IPS-NIHi7 (cell line): ENCODE measurements around the gene AFMID.

ENCODE experiments used
- DNase-seq: peaks from one replicate; pipeline ENCODE4 v3.0.0; 2012; ENCODE audit warnings: mixed read lengths; ENCODE audit errors: extremely low spot score

AFMID gene

DNA sequence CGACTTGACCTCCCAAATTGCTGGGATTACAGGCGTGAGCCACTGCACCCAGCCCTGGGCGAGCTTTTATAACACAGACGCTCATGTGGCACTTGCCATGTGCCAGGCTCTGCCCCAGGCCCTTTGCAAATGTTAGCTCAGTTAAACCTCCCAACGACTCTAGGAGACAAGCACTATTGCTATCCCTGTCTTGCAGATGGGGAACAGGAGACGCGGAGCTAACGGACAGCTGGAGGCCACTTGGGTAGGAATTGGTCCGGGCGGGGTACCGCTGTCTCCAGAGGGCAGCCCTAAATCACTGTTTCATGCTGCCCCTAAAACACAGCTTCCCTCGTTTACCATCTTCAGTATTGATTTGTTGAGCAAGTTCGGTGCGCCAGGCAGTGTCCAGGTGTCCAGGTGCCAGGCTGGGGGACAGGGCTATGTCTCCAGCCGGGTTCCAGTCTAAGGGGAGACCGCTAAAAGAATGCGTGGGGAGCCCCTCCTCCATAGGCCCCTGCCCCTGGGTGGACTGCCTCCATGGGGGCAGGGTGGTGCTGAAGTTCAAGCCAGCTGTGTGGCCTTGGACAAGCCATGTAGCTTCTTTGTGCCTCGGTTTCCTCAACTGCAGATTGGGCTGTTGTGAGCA is 68.0 kb downstream of the AFMID start:
- no peak for DNase-seq

DNA sequence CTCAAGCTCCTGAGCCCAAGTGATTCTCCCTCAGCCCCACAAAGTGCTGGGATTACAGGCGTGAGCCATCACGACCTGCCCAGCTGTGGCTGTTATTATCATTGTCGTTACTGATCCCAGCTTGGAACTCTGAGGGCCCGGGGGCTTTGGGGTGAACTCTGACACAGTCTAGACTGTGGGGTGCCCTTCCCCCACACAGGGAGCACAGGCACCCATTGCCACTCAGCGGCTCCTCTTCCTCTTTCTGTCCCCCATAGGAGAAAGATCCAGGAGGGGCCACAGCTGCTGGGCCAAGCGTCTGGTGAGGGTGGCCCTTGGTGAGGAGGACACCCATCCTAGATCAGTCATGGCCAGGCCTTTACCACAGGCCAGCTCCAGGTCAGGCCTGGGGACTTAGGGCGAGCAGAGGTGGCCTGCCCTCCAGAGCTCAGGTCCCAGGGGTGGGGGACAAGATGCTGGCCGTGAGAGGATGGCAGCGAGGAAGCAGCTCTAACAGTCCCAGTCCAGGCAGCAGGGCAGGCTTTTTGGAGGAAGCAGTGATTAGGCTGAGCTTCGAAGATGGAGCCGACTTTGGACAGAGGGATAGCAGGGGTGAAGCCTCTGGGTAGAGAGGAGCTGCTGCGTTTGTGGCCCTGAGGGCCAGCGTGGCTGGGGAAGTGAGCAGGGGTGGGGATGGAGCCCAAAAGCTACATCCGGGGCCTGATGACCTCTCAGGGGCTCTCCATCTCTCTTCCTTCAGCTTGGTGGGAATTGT is 69.0 kb downstream of the AFMID start:
- DNase-seq = no peak

DNA sequence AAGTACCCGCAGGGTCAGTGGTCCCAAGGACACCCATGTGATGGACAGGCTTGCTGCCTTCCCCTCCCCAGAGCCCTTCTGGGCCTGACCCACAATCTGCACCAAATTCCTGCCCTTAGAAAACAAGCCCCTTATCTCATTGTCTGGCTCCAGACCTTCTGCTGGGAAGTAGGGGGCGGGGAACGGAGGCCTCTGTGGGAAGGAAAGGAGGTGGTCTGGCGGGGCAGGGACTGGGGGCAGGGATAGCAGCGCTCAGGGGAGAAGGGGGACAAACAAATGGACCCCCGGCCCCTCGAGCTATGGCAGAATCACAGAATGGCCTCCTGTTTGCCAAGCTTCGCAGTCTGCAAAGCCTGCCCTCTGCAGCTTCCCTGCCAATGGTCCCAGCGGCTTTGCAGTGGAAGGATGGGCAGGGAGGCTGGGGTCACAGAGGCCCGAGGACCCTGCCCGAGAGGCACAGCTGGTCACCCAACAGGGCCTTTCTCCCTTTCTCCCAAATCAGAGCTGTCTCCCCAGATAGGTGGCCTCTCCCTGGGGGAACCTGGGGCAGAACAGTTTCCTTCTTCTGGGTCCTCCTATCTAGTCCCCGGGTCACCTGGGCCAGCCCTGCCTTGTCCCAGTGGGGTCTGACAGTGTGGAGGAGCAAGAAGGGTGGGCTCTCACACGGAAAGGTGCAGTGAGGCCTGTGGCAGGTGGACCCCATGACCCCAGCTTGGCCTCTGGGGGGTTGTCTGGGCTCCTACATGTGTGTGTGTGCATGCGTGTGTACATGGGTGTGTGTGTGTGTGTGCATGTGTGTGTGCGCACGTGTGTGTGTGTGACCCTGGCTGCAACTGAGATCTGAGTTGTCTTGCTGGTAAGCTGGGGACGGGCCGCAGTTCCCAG is 69.8 kb downstream of the AFMID start:
- no peak for DNase-seq
